Left renal cortex interstitium (tissue), 4 donors: ENCODE results near the gene NCF4. TPM values are rescaled to one million over a fixed set of nuclear protein-coding genes. Genes with fewer than 3 reads are reported as not detected.

Experiments used
- DNase-seq, 4 donors: peaks; one replicate each; pipeline ENCODE4 v3.0.0-alpha.2; 2013; ENCODE audit warnings: low read depth in 4 of 4, low spot score in 2 of 4, missing footprints in 1 of 4
- polyA plus RNA-seq, 4 donors: library from polyadenylated mRNA; unstranded; fragments of 120-200 nt; gene quantifications; one replicate each; pipeline ENCODE4 v1.2.1, GENCODE V29; 2013; ENCODE audit not compliant: insufficient read length in 4 of 4

NCF4 gene
- polyA plus RNA-seq, 4 donors, result 1.9 to 2.1 (median 2.0) TPM

DNA sequence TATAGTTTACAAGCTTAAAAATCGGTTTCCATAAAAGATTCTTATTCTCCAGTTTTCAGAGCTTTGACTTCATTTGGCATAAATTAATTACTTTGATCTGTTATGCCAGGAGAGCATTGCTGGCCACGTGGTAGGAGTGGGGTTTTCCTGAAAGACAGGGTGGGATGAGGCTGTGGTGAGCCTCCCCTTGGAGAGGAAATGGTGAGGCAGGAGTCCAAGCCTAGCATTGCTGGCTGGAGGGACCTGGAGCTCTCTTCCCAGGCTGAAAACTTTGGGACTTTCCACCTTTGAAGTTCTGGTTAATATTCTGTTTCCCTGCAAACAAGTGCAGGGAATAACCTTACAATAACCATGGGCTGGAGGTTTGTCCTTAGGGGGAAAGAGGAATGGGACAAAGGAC, 31.5 kb downstream of the NCF4 start:
- no peak for DNase-seq

GRCh38 chr22:36893262-36893661, 32.5 kb downstream of the NCF4 start:
- DNase-seq, result no peak

DNA sequence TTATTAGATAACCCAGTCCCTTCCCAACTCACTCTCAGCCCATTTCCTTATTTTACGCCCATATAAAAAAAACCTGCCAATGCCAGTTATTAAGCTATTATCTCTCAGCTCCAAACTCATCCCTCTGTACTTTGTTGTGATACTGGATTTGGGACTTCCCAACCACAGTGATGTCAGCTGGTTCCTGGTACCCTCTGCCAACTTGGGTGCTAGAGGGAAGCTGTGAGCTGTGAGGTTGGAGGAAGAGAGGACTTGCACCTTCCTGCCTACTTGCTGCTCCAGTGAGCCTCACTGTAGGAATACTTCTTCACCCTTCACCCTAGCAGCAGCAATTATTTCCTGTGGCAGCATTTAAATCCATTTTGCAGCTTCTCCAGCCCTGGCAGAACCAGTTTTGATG, 33.5 kb downstream of the NCF4 start:
- no peak for DNase-seq

- DNase-seq, result no peak
Measured at GRCh38 chr22:36897611-36898010, 36.8 kb downstream of the NCF4 start.

- no peak for DNase-seq
Measured at GRCh38 chr22:36898690-36899089, 37.9 kb downstream of the NCF4 start.

DNA sequence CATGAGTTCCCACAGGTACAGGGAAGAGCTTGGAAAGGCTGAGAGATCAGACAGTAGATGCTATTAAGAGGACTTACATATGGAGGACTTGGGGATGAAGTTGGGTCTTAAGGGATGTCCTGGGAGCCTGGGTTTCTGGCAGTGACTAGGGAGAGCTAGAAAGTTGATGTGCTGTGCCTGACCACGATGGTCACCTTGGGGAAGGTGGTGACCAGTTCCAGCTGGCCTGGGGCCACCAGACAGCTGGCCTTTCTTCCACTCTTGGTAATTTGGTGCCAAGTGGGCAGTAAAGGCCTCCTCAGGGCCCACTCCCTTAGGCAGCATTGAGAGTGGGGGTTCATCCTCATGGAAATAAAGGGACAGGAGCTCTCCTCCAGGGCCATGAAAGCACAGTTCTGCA, 38.7 kb downstream of the NCF4 start:
- no peak for DNase-seq

DNA sequence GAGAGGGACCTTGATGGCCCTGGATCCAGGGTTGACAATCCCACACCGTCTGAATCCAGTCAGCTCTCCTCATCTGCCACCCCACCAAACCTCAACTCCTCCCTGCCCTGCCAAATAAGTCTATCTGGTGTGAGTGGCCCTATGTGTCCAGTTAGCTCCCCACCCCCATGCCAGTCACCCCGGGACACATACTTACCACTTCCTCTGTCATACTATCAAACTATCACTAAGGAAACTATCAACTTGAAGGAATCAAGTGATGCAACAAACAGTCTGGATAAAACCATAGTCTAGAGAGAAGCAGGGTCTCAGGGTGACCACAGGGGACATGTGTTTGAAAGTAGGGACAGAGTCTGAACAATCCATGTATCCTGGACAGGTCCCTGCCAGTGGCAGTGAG, 39.4 kb downstream of the NCF4 start:
- DNase-seq, result no peak

DNA sequence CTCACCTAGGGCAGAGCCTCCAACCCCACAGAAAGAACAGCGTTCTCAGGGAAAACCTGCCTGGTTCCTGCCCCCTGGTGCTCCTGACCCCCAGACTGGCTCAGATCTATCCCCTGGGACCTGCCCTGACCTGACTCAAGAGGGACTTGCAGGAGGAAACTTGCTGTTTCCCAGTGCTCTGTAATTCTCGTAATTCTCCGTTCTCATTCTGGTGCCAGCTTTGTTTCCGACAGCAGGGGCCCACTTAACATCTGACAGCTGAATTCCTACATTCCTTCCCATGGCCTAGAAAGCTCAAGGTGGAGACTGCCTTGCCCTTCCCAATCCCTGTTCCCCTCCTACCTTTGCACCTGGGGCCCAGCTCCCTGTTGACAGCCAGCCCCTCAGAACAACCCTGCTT, 40.1 kb downstream of the NCF4 start:
- no peak for DNase-seq

DNA sequence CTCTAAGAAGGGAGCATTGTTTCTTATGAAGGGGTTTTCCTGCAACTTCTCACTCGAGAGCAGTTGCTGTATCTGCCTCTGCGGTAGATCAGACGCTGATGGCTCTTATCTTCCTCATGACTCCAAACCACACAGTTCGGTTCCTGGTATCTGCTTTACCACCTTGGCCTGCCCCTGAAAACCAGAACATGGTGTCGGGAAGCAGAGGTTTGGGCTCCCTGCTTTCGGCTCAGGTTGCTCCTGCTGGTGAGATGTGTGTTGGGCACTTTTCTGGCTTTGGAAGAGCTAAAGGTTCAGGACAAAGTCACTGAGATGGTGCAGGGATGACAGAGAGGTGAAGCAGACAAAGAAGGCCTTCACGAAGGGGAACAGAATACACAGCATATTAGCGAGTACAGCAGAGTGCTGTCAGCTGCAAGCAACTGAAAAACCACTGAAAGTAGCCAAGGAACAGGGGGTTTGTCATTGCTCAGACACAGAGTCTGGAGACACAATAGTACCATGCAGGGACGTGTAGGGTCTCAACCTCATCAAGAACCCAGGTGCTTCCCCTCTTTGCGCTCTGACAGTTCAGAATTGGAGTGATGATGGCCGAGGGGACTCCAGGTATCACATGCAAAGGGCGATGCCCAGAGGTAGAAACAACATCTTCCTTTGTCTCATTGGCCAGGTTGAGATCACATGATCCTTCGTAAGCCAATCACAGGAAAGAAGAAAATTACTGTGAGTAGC, 40.8 kb downstream of the NCF4 start:
- no peak for DNase-seq

- DNase-seq, result no peak
Measured at GRCh38 chr22:36902143-36902926, 41.5 kb downstream of the NCF4 start.

DNA sequence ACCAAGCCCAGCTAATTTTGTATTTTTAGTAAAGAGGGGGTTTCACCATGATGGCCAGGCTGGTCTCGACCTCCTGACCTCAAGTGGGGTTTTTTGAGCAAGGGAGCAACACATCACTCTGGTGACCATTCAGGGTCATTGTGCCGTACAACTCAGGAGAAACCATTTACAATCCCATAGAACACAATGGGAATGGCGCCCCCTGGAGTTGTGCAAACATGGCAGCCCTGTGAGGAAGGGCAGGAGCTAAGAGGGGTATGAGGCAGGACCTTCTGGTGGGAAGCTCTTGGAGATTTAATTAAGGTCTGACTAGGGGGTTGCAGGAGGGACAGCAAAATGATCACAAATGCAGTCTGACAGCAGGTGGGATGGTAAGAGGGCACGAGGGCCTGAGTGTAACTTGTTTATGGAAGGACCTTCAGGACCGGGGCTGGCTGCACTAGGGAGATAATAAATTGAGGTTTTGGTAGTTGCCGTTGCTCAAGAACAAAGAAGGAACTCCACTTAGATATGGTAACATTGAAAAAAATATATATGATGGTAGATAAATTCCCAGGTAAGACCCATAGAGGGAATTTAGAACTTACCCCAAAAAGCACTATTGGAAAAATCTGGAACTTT, 43.6 kb downstream of the NCF4 start:
- DNase-seq, result no peak

DNA sequence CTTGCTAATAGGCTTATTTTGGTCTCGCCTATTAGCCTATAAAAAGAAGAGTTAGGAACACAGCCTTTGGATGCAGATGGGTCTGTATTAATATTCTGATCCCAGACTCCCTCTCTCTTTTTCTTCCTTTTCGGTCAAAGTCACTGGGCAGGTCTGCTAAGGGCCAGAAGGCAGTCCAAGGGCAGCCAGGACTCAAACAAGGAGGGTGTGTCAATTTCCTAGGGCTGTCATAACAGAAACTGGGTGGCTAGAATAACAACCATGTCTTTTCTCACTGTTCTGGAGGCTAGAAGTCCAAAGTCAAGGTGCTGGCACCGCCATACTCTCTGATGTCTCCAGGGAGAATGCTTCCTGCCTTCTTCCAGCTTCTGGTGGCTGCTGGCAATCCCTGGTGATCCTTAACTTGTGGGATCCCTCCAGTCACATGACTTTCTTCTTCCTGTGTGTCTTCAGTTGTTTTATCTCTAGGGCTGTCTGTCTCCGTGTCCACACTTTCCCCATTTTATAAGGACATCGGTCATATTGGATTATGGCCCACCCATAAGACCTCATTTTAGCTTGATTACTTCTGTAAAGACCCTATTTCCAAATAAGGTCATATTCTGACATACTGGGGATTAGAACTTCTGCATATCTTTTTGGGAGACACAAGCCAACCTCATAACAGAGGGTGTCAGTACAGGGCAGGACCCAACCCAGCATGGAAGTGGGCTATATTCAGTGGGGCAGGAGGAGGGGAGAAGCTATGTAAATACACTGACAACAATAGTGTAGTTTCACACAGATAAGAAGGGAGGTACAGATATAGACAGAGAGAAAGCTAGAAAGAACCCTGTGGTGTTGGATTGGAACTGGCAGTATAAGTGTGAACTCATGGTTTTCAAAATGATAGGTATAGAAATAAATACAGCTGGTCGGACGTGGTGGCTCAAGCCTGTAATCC, 46.7 kb downstream of the NCF4 start:
- no peak for DNase-seq

- no peak for DNase-seq
Measured at GRCh38 chr22:36910461-36910860, 49.7 kb downstream of the NCF4 start.

DNA sequence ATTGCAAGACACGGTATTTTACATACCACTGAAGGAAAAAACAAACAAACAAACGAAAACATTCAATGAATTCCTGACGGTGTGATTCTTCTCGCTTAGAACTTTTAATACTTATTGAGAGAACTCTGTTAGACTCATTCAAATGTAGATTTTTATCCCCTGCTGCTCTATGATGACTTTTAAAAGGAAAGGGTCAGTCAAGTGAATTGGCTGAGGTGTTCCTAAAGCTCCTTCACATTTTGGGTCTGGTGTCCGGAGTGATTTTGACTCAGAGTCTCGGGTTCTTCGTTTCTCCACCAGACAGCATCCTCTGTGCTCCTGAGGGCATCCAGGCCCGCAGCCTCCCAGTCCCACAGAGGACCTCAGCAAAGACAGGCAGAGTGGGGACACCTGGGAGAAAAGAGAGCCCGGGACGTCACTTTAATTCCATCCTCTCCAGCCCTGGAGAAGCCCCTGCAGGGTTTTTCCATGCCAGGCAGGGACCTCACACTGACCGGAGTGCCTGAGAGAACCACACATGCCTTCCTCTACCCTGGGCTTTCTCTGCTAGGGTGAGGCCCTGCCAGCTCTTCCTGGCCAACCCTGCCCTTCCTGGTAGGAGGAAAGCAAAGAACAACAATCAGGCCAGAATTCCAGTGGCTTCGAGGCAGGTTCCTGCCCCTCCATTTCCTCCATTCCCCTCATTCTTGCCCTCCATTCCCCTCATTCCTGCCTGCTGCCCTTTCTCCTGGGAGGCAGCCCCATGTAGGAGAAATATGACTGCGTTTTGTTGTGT, 51.3 kb downstream of the NCF4 start:
- no peak for DNase-seq

DNA sequence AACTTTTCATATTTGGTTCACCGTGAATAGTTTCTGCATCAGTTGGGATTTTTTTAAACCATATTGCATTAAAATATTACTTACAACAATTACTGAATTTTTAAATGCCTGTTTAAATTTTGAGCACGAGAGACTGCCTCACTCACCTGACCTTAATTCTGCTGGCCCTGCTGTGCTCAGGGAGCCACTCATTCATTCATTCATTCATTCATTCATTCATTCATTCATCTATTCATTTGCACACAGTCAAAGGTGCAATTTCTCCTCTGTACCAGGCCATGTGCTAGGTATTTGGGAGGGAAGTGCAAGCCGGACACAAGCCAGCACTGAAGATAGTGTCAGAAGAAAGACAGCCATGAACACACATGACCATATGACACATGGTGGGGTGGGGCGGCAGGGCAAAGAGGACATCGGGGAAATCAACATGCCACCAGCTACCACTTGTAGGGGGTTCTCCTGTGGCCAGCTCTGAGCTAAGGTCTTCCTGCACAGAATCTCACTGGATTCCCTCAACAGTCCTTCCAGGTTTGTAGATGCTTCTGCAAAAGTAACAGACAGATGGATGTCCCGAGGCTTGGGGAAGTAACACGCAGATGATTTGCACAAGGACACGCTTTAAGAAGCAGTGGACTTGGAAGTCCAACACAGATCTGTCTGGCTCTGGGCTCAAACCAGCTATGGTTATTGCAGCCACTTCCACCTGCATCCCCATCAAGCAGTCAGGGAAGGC, 52.1 kb downstream of the NCF4 start:
- DNase-seq, result no peak

- DNase-seq, result no peak
Measured at GRCh38 chr22:36913427-36914389, 52.9 kb downstream of the NCF4 start, which contains the start of gene CSF2RB. CSF2RB (plus strand) TSS chr22:36913628; CDS start chr22:36922208, 8,580 bp downstream.

DNA sequence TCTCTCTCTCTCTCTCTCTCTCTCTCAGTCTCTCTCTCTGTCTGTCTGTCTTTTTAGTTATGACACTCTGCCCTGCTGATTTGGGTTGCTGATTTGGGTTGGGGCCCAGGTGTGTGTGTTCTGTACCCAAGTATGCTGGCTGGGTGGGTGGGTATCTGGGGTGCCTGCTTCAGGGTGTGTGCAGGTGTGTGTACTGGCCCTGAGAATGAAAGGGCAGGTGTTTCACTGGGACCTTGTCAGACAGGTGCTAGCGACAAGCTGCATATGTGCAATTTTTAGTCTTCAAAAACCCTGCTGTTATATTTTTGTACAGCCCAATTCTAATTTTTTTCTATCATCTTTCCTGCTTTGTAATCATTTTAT, 53.6 kb downstream of the NCF4 start:
- DNase-seq, result no peak

DNA sequence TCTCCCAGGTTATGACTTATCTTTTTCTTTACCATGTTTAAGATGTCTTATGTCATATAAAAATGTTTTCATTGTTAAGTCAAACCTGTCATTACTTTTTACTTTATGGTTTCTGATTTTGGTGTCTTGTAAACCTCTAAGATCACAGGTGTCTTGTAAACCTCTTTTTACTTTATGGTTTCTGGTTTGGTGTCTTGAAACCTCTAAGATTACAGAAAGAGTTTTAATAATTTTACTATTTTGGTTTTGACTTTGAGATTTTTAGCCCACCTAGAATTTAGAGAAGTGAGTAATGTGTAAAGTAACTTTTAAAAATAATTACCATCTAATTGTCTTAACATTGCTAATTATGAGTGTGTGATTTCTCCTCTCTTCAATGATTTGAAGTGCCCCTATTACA, 55.2 kb downstream of the NCF4 start:
- DNase-seq, result no peak
